Endothelial cell of umbilical vein (primary cell): ENCODE results near the gene VMP1.

Experiments used
- CTCF ChIP-seq, 2 donors: IDR thresholded peaks; 1 replicate in 1 of 2; 2 replicates in 1 of 2; pipeline ENCODE4 v1.5.1; 2011; ENCODE audit warnings: low read length in 2 of 2, mild to moderate bottlenecking in 2 of 2, moderate library complexity in 2 of 2, control low read depth in 1 of 2, inconsistent platforms in 1 of 2, low read depth in 1 of 2; ENCODE audit not compliant: insufficient read depth in 1 of 2; ENCODE audit errors: extremely low read depth in 1 of 2
- EZH2 ChIP-seq: IDR thresholded peaks from 2 replicates; pipeline ENCODE4 v1.6.1; 2012; ENCODE audit warnings: borderline replicate concordance, low read depth, mild to moderate bottlenecking, moderate library complexity, low read length, inconsistent platforms; ENCODE audit not compliant: severe bottlenecking
- JUN ChIP-seq: IDR thresholded peaks from 2 replicates; pipeline ENCODE4 v1.6.1; 2011; ENCODE audit warnings: borderline replicate concordance, low read depth; ENCODE audit not compliant: insufficient read length, insufficient read depth
- POLR2A ChIP-seq: IDR thresholded peaks from 2 replicates; pipeline ENCODE4 v1.6.1; 2012; ENCODE audit warnings: low read depth, mild to moderate bottlenecking, control low read depth, low read length
- POLR2AphosphoS5 ChIP-seq: IDR thresholded peaks from 2 replicates; pipeline ENCODE4 v1.6.1; 2012; ENCODE audit warnings: low read depth, mild to moderate bottlenecking, control low read depth, low read length, moderate library complexity; ENCODE audit not compliant: insufficient read depth

- TF ChIP-seq POLR2A (no peak), CTCF (IDR thresholded peaks at IDR 0.05; ENCODE audit: extremely low read depth in 1 of 2, insufficient read depth in 1 of 2, low read depth in 1 of 2, low read length in 2 of 2) (no peak), JUN (no peak), EZH2 (no peak), POLR2AphosphoS5 (no peak)
Observed at GRCh38 chr17:59856859-59857794, 149.7 kb downstream of the VMP1 start.
